GM23338 (cell line): ENCODE data around the gene MKNK1. TPM values are rescaled to one million over a fixed set of nuclear protein-coding genes. Genes with fewer than 3 reads are reported as not detected.

Source experiments
- ATAC-seq: fragments of 200-7000 bp; cut with Tn5 transposase; 3 replicates; pipeline ENCODE4 v1.9.1; 2020
- DNase-seq: peaks from one replicate; pipeline ENCODE4 v3.0.0-alpha.2; 2015; ENCODE audit warnings: low spot score
- H2AFZ ChIP-seq: fragments of 200-600 bp; sonication (generic); 2 replicates; pipeline ENCODE4 v1.8.0; 2016; ENCODE audit warnings: antibody characterized with exemption, mild to moderate bottlenecking, moderate library complexity
- H3F3A ChIP-seq: fragments of 200-600 bp; sonication (generic); replicated peaks from 2 replicates; pipeline ENCODE4 v1.8.0; 2017; ENCODE audit warnings: antibody characterized with exemption, mixed run types, low read depth
- H3K27ac ChIP-seq: fragments of 200-600 bp; sonication (generic); 2 replicates; pipeline ENCODE4 v1.6.1; 2016; ENCODE audit warnings: low read depth
- H3K27me3 ChIP-seq: fragments of 200-600 bp; sonication (generic); 2 replicates; pipeline ENCODE4 v1.8.0; 2016; ENCODE audit warnings: mild to moderate bottlenecking, mixed run types, moderate library complexity; ENCODE audit not compliant: insufficient read depth
- H3K36me3 ChIP-seq: fragments of 200-600 bp; sonication (generic); 2 replicates; pipeline ENCODE4 v1.8.0; 2016; ENCODE audit warnings: mild to moderate bottlenecking; ENCODE audit not compliant: insufficient read depth
- H3K4me1 ChIP-seq: fragments of 200-600 bp; sonication (generic); 2 replicates; pipeline ENCODE4 v1.8.0; 2016; ENCODE audit warnings: mild to moderate bottlenecking, moderate library complexity; ENCODE audit not compliant: insufficient read depth
- H3K4me2 ChIP-seq: fragments of 200-600 bp; sonication (generic); 2 replicates; pipeline ENCODE4 v1.7.1; 2017; ENCODE audit warnings: mixed run types
- H3K4me3 ChIP-seq: fragments of 200-600 bp; sonication (generic); 2 replicates; pipeline ENCODE4 v1.6.1; 2016; ENCODE audit warnings: mixed run types
- H3K79me2 ChIP-seq: fragments of 200-600 bp; sonication (generic); replicated peaks from 2 replicates; pipeline ENCODE4 v1.8.0; 2017; ENCODE audit warnings: mild to moderate bottlenecking; ENCODE audit not compliant: insufficient read depth
- H3K9me2 ChIP-seq: fragments of 200-600 bp; sonication (generic); 2 replicates; pipeline ENCODE4 v1.8.0; 2017; ENCODE audit not compliant: insufficient read depth
- H4K20me1 ChIP-seq: fragments of 200-600 bp; sonication (generic); replicated peaks from 2 replicates; pipeline ENCODE4 v1.8.0; 2017; ENCODE audit warnings: mild to moderate bottlenecking; ENCODE audit not compliant: insufficient read depth
- H3K27ac Mint-ChIP-seq: 2 replicates; pipeline ENCODE4 v1.8.0; 2020; ENCODE audit warnings: inconsistent platforms, mild to moderate bottlenecking, moderate library complexity, mixed read lengths
- H3K27me3 Mint-ChIP-seq: 3 replicates; pipeline ENCODE4 v1.8.0; 2022; ENCODE audit warnings: low read depth, mild to moderate bottlenecking, moderate library complexity, mixed read lengths, inconsistent platforms; ENCODE audit not compliant: insufficient read depth, poor library complexity
- H3K36me3 Mint-ChIP-seq: 3 replicates; pipeline ENCODE4 v1.8.0; 2021; ENCODE audit warnings: low read depth, mild to moderate bottlenecking, inconsistent platforms, moderate library complexity, mixed read lengths
- H3K4me1 Mint-ChIP-seq: 3 replicates; pipeline ENCODE4 v1.8.0; 2020; ENCODE audit warnings: mild to moderate bottlenecking, inconsistent platforms, mixed read lengths
- H3K4me3 Mint-ChIP-seq: 3 replicates; pipeline ENCODE4 v1.8.0; 2021; ENCODE audit warnings: moderate library complexity, mild to moderate bottlenecking, inconsistent platforms, mixed read lengths
- H3K9me3 Mint-ChIP-seq: 3 replicates; pipeline ENCODE4 v1.8.0; 2020; ENCODE audit warnings: moderate library complexity, mild to moderate bottlenecking, inconsistent platforms, mixed read lengths
- ETS1 ChIP-seq: IDR thresholded peaks from 2 replicates; pipeline ENCODE4 v1.6.1; 2016; ENCODE audit warnings: antibody characterized with exemption
- EZH2 ChIP-seq: fragments of 200-600 bp; sonication (generic); IDR thresholded peaks from one replicate; pipeline ENCODE4 v1.8.0; 2017; ENCODE audit warnings: antibody characterized with exemption, mild to moderate bottlenecking, low read depth; ENCODE audit not compliant: unreplicated experiment
- EZH2phosphoT487 ChIP-seq: fragments of 200-600 bp; sonication (generic); IDR thresholded peaks from one replicate; pipeline ENCODE4 v1.8.1; 2018; ENCODE audit warnings: antibody characterized with exemption; ENCODE audit not compliant: unreplicated experiment
- JUNB ChIP-seq: IDR thresholded peaks from one replicate; pipeline ENCODE4 v1.6.1; 2016; ENCODE audit warnings: antibody characterized with exemption; ENCODE audit not compliant: unreplicated experiment
- NANOG ChIP-seq: IDR thresholded peaks from 2 replicates; pipeline ENCODE4 v1.6.1; 2016; ENCODE audit warnings: antibody characterized with exemption, borderline replicate concordance
- POLR2AphosphoS5 ChIP-seq: IDR thresholded peaks from 2 replicates; pipeline ENCODE4 v1.6.1; 2016; ENCODE audit warnings: antibody characterized with exemption, low read depth
- STAT1 ChIP-seq: IDR thresholded peaks from one replicate; pipeline ENCODE4 v1.6.1; 2016; ENCODE audit warnings: antibody characterized with exemption; ENCODE audit not compliant: unreplicated experiment
- ZNF114 ChIP-seq: fragments of 250-450 bp; sonication (Bioruptor Pico); IDR thresholded peaks from 2 replicates; pipeline ENCODE4 v1.5.0; 2020; ENCODE audit warnings: mild to moderate bottlenecking, moderate library complexity
- ZNF331 ChIP-seq: fragments of 250-450 bp; sonication (Bioruptor Pico); IDR thresholded peaks from 2 replicates; pipeline ENCODE4 v1.5.0; 2020; ENCODE audit warnings: low read depth, mild to moderate bottlenecking, moderate library complexity
- polyA plus RNA-seq: library from polyadenylated mRNA; unstranded; fragments of >200 nt; fragmentation: Nextera tagmentation; extraction: Ambion mirVana; gene quantifications from 2 replicates; pipeline ENCODE4 v1.2.1, GENCODE V29; 2016
- total RNA-seq: library from RNA; depleted of rRNA; stranded (reverse); fragments of >200 nt; shearing (Covaris generic); gene quantifications from 2 replicates; pipeline ENCODE4 v1.2.3, GENCODE V29; 2014
- TF ChIP-seq, protein P1 (sequence below): fragments of 250-450 bp; sonication (Bioruptor Pico); IDR thresholded peaks from 2 replicates; pipeline ENCODE4 v1.5.0; 2020; ENCODE audit warnings: mild to moderate bottlenecking, moderate library complexity
- TF ChIP-seq, protein P2 (sequence below): IDR thresholded peaks from one replicate; pipeline ENCODE4 v1.6.1; 2018; ENCODE audit warnings: antibody characterized with exemption; ENCODE audit not compliant: unreplicated experiment

Gene MKNK1
- total and polyA plus RNA-seq, 2 experiments from 2014 or later: 11.8 to 20.5 TPM

- ATAC-seq (no peak), DNase-seq (no peak)
- TF ChIP-seq EZH2phosphoT487 (no peak), STAT1 (no peak), ETS1 (no peak), ZNF331 (CRISPR knock-in tag) (no peak), NANOG (no peak), JUNB (no peak), POLR2AphosphoS5 (no peak), EZH2 (no peak), ZNF114 (CRISPR knock-in tag) (no peak)
- TF ChIP-seq, protein P1, sequence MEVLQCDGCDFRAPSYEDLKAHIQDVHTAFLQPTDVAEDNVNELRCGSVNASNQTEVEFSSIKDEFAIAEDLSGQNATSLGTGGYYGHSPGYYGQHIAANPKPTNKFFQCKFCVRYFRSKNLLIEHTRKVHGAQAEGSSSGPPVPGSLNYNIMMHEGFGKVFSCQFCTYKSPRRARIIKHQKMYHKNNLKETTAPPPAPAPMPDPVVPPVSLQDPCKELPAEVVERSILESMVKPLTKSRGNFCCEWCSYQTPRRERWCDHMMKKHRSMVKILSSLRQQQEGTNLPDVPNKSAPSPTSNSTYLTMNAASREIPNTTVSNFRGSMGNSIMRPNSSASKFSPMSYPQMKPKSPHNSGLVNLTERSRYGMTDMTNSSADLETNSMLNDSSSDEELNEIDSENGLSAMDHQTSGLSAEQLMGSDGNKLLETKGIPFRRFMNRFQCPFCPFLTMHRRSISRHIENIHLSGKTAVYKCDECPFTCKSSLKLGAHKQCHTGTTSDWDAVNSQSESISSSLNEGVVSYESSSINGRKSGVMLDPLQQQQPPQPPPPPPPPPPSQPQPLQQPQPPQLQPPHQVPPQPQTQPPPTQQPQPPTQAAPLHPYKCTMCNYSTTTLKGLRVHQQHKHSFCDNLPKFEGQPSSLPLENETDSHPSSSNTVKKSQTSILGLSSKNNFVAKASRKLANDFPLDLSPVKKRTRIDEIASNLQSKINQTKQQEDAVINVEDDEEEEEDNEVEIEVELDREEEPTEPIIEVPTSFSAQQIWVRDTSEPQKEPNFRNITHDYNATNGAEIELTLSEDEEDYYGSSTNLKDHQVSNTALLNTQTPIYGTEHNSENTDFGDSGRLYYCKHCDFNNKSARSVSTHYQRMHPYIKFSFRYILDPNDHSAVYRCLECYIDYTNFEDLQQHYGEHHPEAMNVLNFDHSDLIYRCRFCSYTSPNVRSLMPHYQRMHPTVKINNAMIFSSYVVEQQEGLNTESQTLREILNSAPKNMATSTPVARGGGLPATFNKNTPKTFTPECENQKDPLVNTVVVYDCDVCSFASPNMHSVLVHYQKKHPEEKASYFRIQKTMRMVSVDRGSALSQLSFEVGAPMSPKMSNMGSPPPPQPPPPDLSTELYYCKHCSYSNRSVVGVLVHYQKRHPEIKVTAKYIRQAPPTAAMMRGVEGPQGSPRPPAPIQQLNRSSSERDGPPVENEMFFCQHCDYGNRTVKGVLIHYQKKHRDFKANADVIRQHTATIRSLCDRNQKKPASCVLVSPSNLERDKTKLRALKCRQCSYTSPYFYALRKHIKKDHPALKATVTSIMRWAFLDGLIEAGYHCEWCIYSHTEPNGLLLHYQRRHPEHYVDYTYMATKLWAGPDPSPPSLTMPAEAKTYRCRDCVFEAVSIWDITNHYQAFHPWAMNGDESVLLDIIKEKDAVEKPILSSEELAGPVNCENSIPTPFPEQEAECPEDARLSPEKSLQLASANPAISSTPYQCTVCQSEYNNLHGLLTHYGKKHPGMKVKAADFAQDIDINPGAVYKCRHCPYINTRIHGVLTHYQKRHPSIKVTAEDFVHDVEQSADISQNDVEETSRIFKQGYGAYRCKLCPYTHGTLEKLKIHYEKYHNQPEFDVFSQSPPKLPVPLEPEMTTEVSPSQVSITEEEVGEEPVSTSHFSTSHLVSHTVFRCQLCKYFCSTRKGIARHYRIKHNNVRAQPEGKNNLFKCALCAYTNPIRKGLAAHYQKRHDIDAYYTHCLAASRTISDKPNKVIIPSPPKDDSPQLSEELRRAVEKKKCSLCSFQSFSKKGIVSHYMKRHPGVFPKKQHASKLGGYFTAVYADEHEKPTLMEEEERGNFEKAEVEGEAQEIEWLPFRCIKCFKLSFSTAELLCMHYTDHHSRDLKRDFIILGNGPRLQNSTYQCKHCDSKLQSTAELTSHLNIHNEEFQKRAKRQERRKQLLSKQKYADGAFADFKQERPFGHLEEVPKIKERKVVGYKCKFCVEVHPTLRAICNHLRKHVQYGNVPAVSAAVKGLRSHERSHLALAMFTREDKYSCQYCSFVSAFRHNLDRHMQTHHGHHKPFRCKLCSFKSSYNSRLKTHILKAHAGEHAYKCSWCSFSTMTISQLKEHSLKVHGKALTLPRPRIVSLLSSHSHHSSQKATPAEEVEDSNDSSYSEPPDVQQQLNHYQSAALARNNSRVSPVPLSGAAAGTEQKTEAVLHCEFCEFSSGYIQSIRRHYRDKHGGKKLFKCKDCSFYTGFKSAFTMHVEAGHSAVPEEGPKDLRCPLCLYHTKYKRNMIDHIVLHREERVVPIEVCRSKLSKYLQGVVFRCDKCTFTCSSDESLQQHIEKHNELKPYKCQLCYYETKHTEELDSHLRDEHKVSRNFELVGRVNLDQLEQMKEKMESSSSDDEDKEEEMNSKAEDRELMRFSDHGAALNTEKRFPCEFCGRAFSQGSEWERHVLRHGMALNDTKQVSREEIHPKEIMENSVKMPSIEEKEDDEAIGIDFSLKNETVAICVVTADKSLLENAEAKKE: no peak
- TF ChIP-seq, protein P2, sequence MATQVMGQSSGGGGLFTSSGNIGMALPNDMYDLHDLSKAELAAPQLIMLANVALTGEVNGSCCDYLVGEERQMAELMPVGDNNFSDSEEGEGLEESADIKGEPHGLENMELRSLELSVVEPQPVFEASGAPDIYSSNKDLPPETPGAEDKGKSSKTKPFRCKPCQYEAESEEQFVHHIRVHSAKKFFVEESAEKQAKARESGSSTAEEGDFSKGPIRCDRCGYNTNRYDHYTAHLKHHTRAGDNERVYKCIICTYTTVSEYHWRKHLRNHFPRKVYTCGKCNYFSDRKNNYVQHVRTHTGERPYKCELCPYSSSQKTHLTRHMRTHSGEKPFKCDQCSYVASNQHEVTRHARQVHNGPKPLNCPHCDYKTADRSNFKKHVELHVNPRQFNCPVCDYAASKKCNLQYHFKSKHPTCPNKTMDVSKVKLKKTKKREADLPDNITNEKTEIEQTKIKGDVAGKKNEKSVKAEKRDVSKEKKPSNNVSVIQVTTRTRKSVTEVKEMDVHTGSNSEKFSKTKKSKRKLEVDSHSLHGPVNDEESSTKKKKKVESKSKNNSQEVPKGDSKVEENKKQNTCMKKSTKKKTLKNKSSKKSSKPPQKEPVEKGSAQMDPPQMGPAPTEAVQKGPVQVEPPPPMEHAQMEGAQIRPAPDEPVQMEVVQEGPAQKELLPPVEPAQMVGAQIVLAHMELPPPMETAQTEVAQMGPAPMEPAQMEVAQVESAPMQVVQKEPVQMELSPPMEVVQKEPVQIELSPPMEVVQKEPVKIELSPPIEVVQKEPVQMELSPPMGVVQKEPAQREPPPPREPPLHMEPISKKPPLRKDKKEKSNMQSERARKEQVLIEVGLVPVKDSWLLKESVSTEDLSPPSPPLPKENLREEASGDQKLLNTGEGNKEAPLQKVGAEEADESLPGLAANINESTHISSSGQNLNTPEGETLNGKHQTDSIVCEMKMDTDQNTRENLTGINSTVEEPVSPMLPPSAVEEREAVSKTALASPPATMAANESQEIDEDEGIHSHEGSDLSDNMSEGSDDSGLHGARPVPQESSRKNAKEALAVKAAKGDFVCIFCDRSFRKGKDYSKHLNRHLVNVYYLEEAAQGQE: no peak
- Mint-ChIP-seq H3K4me1 (peaks cover 14% of the 10 kb centered on the region), H3K36me3 (peaks cover 6% of the 10 kb centered on the region; the same call in 1 of the 3 replicates), H3K4me3 (no peak overlapping the region), H3K9me3 (no peaks in the 10 kb centered on the region), H3K27me3 (peaks cover 2% of the 10 kb centered on the region), H3K27ac (no peak overlapping the region)
- Histone ChIP-seq H3K4me2 (no peak overlapping the region), H3K79me2 (no peaks in the 10 kb centered on the region), H3K4me1 (no peaks in the 10 kb centered on the region), H3K36me3 (no peaks in the 10 kb centered on the region; the same call in 1 of the 2 replicates), H3K27ac (no peak overlapping the region), H3K4me3 (no peak overlapping the region), H3K27me3 (no peaks in the 10 kb centered on the region), H2AFZ (no peak overlapping the region), H3K9me2 (no peaks in the 10 kb centered on the region), H4K20me1 (no peaks in the 10 kb centered on the region), H3F3A (no peaks in the 10 kb centered on the region)
These were observed 21.1 kb downstream of the MKNK1 start for GRCh38 chr1:46582972-46583371.
